HepG2 (cell line): ENCODE measurements around the gene AKR1C3. TPM values are rescaled to one million over a fixed set of nuclear protein-coding genes. Genes with fewer than 3 reads are reported as not detected.

Experiments
- ELF3 ChIP-seq: IDR thresholded peaks from 2 replicates; pipeline ENCODE4 v1.6.1; 2016; ENCODE audit warnings: missing genetic modification reagents, missing compliant biosample characterization
- FOXJ3 ChIP-seq: sonication (generic); formaldehyde crosslinking; IDR thresholded peaks from 2 replicates; pipeline ENCODE4 v1.4.0; 2020; ENCODE audit warnings: missing genetic modification reagents, mild to moderate bottlenecking, borderline replicate concordance
- KDM5A ChIP-seq: fragments of 200-600 bp; sonication (generic); IDR thresholded peaks from 2 replicates; pipeline ENCODE4 v1.7.0; 2018; ENCODE audit warnings: antibody characterized with exemption, mild to moderate bottlenecking, low read length, borderline replicate concordance
- TEAD2 ChIP-seq: sonication (generic); formaldehyde crosslinking; IDR thresholded peaks from 2 replicates; pipeline ENCODE4 v1.9.0; 2021; ENCODE audit warnings: missing genetic modification reagents
- TGIF2 ChIP-seq: IDR thresholded peaks from 2 replicates; pipeline ENCODE4 v1.6.1; 2016; ENCODE audit warnings: control low read depth, missing compliant biosample characterization
- ZBTB26 ChIP-seq: IDR thresholded peaks from 2 replicates; pipeline ENCODE4 v1.6.1; 2016; ENCODE audit warnings: missing compliant biosample characterization, missing genetic modification reagents, borderline replicate concordance
- ZFP91 ChIP-seq: sonication (generic); formaldehyde crosslinking; IDR thresholded peaks from 2 replicates; pipeline ENCODE4 v1.9.0; 2022; ENCODE audit warnings: missing genetic modification reagents, mild to moderate bottlenecking, borderline replicate concordance
- ZNF576 ChIP-seq: sonication (generic); formaldehyde crosslinking; IDR thresholded peaks from 2 replicates; pipeline ENCODE4 v1.4.0; 2020; ENCODE audit warnings: mild to moderate bottlenecking, missing genetic modification reagents
- polyA plus RNA-seq, 8 experiments: library from polyadenylated mRNA; depleted of rRNA in 3 of 8; stranded (reverse) in 7 of 8; unstranded in 1 of 8; fragments of >200 nt; fragmentation: Illumina TruSeq in 4 of 8; extraction: Trizol in 4 of 8; gene quantifications; 2 replicates each; pipeline versions ENCODE4 v1.2.1 to v1.2.3, GENCODE V29; 2011 to 2016; ENCODE audit warnings: low read depth in 4 of 8, missing spikeins in 1 of 8, mixed read lengths in 1 of 8; ENCODE audit not compliant: insufficient read depth in 1 of 8
- total RNA-seq, 5 experiments: library from RNA; depleted of rRNA; stranded (reverse); fragments of >200 nt; fragmentation: Illumina TruSeq; extraction: Trizol; gene quantifications; 2 replicates each; pipeline ENCODE4 v1.2.3, GENCODE V29; 2016; ENCODE audit warnings: low read depth in 1 of 5
- TF ChIP-seq, protein P1 (sequence below), 2 experiments: fragments of 450-650 bp in 1 of 2; sonication (generic) in 1 of 2; formaldehyde crosslinking in 1 of 2; IDR thresholded peaks; 2 replicates each; pipeline versions ENCODE4 v1.6.1 to v1.8.0; 2016 to 2022; ENCODE audit warnings: antibody characterized with exemption in 1 of 2, mild to moderate bottlenecking in 1 of 2, missing genetic modification reagents in 1 of 2
- TF ChIP-seq, protein P2 (sequence below): IDR thresholded peaks from 2 replicates; pipeline ENCODE4 v1.6.1; 2016; ENCODE audit warnings: missing biosample characterization, missing genetic modification reagents, low read depth

AKR1C3 gene
- total and polyA plus RNA-seq, 2 of the 13 experiments (the other 11 are each of a cell fraction or from before 2014, with no cell fraction given): 368 to 532 TPM

- TF ChIP-seq, protein P1, sequence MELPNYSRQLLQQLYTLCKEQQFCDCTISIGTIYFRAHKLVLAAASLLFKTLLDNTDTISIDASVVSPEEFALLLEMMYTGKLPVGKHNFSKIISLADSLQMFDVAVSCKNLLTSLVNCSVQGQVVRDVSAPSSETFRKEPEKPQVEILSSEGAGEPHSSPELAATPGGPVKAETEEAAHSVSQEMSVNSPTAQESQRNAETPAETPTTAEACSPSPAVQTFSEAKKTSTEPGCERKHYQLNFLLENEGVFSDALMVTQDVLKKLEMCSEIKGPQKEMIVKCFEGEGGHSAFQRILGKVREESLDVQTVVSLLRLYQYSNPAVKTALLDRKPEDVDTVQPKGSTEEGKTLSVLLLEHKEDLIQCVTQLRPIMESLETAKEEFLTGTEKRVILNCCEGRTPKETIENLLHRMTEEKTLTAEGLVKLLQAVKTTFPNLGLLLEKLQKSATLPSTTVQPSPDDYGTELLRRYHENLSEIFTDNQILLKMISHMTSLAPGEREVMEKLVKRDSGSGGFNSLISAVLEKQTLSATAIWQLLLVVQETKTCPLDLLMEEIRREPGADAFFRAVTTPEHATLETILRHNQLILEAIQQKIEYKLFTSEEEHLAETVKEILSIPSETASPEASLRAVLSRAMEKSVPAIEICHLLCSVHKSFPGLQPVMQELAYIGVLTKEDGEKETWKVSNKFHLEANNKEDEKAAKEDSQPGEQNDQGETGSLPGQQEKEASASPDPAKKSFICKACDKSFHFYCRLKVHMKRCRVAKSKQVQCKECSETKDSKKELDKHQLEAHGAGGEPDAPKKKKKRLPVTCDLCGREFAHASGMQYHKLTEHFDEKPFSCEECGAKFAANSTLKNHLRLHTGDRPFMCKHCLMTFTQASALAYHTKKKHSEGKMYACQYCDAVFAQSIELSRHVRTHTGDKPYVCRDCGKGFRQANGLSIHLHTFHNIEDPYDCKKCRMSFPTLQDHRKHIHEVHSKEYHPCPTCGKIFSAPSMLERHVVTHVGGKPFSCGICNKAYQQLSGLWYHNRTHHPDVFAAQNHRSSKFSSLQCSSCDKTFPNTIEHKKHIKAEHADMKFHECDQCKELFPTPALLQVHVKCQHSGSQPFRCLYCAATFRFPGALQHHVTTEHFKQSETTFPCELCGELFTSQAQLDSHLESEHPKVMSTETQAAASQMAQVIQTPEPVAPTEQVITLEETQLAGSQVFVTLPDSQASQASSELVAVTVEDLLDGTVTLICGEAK (IDR thresholded peaks at IDR 0.05): no peak
- TF ChIP-seq, protein P1 (CRISPR knock-in tag; IDR thresholded peaks at IDR 0.05): no peak; the same call in 1 of the 2 replicates
- TF ChIP-seq ZBTB26 (peak; percentile 40; the same call in 1 of the 2 replicates), TEAD2 (CRISPR knock-in tag) (no peak), ZFP91 (CRISPR knock-in tag) (no peak; the same call in 1 of the 2 replicates), TGIF2 (peak; percentile 79; the same call in 1 of the 2 replicates), FOXJ3 (peak; percentile 52; the same call in 1 of the 2 replicates), KDM5A (peak; percentile 59; the same call in 1 of the 2 replicates), ZNF576 (CRISPR knock-in tag) (no peak), ELF3 (CRISPR knock-in tag) (no peak)
- TF ChIP-seq, protein P2, sequence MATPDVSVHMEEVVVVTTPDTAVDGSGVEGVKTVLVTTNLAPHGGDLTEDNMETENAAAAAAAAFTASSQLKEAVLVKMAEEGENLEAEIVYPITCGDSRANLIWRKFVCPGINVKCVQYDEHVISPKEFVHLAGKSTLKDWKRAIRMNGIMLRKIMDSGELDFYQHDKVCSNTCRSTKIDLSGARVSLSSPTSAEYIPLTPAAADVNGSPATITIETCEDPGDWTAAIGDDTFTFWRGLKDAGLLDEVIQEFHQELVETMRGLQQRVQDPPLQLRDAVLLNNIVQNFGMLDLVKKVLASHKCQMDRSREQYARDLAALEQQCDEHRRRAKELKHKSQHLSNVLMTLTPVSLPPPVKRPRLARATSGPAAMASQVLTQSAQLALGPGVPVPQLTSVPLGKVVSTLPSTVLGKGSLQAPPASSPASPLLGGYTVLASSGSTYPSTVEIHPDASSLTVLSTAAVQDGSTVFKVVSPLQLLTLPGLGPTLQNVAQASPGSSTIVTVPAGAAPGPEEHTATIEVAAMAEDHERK (CRISPR knock-in tag): no peak
Measured at GRCh38 chr10:5094265-5095205, at the start of gene AKR1C3 (continued).
